Skin of body (tissue), 2 donors: ENCODE results near the gene SPRED3. TPM values are rescaled to one million over a fixed set of nuclear protein-coding genes. Genes with fewer than 3 reads are reported as not detected.
A peak's percentile ranks its signal among the peaks of the same experiment; 100 is the strongest.
"Not testable (repeated sequence)": the region's sequence is repeated elsewhere in the genome, so short reads cannot be mapped to it uniquely, and the experiment has no call there.

Experiments used
- DNase-seq: peaks from one replicate; lab custom pipeline; 2025; lab: John Stamatoyannopoulos, UW
- total RNA-seq: library from RNA; depleted of rRNA; stranded (reverse); fragments of >200 nt; gene quantifications from one replicate; pipeline ENCODE4 v1.2.3, GENCODE V29; 2014

SPRED3 gene
- total RNA-seq, 1 donor from 2014 or later = 0.99 TPM

DNA sequence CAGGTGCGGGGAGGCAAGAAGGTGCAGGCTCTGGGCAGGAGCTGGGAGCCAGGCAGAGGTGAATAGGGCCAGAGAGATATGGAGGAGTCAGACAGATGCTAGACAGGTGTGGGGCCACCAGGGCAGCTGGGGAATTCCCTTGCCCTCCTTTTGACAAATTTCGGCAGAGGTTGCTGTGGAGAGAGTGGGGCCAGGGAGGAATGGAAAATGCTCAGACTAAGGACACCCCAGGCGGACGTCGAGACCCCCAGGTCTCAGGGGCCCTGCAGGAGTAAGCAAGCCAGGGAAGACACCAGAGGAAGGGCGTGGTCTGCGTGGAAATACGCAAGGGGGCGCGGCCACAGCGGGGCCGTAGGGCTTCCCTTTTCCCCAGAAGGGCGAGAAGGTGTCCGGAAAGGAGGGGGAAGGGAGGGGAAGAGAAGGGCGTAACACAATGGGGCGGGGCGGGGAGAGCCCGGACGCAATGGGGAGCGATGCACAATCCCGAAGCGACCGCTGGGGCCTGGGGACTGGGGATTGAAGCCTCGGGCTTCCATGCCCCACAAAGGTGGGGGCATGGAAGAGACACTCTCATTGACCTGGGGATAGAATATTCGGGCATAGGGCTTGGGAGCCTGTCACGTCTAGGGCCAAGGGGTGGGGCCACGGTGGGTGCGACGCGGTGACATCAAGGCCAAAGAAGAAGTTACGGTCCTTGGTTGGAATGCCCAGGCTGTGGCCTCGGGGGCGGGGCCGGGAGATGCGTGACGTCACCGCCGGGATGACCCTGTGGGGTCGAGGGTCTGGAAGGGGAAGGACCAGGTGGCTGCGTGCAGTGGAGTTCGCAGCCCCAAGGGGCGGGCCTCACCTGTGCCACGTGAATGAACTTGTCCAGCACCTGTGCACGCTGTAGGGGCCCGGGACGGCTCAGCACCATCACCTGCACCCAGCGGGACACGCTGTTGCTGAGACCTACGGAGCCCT lies 29.3 kb downstream of the SPRED3 start:
- DNase-seq = no peak

DNA sequence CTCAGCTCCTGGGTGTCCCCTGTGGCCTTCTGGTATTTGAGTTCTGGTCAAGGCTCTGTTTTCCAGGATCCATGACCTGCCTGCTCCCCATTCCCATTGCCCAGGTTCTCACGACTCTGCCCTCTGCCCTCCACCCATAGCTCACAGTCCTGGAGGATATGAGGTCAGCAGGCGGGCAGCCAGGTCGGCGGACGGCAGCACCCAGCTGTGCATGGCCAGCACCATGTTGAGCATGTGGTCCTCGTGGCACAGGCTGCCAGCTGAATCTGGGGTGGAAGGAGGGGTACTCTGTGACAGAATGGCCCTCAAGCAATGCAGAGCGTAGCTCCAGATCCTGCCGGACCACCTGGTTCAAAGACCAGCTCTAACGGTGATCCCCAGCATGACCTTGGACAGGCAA lies 32.4 kb downstream of the SPRED3 start:
- DNase-seq = no peak

DNA sequence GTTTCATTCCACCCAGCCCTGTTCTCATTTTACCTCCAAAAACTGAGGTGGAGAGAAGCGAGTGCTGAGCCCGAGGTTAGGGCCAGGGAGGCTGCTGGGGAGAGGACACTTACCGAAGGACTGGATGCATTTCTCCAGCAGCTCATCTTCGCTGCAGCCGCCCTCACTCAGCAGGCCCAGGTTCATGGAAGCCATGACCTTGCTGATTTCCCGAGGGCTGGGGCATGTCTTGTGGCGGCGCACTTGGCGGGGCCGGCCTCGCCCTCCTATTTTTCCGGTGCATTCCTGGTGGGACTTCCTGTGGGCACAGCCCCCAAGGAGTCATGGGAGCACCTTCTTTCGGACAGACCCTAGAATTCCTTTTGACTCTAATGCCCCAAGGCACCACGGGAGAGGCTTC lies 33.4 kb downstream of the SPRED3 start:
- DNase-seq = no peak

DNA sequence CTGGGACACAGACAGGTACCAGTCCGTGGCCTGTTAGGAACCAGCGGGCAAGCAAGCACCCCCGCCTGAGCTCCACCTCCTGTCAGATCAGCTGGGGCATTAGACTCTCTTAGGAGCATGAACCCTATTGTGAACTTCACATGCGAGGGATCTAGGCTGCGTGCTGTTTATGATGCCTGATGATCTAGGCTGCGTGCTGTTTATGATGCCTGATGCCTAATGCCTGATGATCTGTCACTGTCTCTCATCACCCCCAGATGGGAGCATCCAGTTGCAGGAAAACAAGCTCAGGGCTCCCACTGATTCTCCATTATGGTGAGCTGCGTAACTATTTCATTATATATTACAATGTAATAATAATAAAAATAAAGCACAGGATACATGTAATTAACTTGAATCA lies 33.9 kb downstream of the SPRED3 start:
- DNase-seq = no peak

DNA sequence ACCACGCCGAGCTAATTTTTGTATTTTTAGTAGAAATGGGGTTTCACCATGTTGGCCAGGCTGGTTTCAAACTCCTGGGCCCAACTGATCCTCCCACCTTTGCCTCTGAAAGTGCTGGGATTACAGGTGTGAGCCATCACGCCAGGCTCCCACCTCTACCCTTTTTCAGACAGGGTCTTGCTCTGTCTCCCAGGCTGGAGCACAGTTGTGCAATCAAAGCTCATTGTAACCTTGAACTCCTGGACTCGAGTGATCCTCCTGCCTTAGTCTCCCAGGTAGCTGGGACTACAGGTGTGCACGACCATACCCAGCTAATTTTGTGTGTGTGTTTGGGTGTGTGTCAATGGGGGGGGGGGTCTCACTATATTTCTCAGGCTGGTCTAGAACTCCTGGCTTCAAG lies 35.8 kb downstream of the SPRED3 start:
- no peak for DNase-seq

DNA sequence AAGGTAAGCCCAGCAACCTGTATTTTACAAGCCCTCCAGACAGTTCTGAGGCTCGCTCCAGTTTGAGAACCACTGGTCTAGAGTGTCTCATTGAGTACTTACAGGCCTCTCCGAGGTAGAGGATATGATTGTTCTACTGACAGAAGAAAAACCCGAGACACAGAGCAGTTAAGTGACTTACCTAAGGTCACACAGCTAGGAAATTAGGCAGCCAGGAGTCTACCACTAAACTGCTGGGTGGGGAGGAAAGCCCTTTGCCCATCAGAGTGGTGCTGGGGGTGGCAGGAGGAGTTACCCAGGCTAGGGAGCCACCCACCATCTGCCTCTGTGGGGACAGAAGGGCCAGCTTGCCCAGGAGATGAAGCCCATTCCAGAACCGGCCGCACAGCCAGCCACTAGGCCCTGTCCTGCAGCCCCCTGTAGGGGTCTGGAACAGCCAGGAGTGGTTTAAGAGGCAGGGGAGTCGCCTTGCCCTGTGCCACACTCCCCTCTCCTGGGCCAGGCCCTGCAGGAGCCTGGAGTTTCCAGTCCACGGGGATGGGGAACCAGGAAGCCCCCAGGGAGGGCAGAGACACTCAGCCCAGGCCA lies 36.8 kb downstream of the SPRED3 start:
- no peak for DNase-seq

DNA sequence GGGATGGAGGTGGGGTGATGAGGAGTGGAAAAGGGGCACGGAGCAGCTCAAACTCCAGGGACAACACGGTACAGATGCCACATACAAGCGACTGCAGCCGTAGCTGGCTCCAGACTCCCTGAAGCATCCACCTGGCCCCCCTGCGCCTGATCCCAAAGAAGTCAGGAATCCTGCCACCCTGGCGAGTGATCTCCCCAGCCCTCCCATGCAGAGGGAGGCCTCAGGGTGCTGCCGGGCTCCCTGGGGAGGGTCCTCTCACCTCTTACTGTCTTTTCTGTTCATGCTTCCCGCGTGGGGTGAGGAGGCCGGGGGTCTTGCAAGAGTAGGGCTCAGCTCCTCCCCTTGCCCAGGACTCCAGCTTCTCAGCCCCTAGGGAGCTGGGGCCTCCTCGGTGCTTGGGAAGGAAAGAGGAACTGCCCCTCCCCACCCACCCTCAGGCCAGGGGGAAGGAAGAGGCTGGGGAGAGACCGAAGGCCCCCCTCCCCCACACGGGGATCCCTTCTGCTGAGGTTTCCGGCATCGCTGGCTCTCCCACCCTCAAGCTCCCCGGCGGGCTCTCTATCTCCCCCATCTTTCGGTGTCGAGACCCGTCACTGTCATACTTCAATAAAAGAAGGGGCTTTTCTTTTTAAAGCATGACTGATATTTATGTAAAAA lies 37.4 kb downstream of the SPRED3 start, which contains the start of gene RASGRP4:
Gene RASGRP4, minus strand, starts transcription at position 410 of the 657 bp plus-strand sequence. Its CDS starts 128 bp downstream, at position 282.
- DNase-seq = no peak

DNA sequence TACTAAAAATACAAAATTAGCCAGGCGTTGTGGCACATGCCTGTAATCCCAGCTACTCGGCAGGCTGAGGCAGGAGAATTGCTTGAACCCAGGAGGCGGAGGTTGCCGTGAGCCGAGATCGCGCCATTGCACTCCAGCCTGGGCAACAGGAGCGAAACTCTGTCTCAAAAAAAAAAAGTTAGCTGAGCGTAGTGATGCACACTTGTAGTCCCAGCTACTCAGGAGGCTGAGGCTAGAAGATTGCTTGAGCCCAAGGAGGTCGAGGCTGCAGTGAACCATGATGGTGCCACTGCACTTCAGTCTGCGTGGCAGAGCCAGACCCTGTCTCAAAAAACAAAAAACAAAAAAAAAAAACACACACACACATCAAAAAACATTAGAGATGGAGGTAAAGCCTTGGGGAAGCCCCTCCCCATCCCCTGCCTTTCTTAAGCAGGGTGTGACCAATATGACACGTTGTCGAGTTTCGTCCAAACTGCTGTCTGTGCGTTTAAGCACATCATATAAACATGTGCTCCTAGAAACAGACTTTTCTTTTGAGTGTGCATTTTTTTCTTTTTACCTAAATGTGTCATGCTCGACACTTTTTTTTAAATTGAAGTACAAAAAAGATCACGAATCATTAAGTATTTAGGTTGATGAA lies 38.7 kb downstream of the SPRED3 start:
- not testable (repeated sequence) for DNase-seq

DNA sequence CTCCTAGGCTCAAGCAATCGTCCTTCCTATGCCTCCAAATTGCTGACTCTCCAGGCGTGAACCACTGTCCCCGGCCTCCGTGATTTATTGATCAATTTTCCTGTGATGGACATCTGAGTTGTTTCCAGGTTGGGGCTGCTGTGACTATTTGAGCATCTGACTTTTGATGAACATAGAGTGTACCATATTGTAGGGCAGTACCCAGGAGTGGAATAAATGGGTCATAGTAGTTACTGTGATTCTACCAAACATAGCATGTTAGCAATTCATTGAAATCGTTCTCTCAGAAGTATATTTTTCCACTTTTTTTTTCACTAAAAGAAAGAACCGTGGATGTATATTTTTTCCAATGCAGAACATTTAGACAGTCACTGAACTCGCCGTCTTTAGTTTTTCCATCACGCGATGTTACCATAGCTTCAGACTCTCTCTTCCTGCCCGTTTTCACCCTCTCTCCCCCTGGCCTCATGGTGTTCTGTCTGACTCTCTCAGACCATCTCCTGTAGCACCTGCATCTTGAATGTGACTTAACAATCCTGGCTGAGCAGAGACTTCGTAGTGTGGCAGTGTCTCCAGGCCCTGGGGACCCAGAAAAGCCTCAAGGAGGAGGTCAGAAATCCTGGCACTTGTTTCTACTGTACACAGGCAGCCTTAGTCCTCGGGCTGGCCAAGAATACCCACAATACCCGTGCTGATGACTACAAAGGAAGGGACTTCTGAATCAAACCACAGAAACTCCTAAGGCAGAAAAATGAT lies 40.7 kb downstream of the SPRED3 start:
- no peak for DNase-seq

DNA sequence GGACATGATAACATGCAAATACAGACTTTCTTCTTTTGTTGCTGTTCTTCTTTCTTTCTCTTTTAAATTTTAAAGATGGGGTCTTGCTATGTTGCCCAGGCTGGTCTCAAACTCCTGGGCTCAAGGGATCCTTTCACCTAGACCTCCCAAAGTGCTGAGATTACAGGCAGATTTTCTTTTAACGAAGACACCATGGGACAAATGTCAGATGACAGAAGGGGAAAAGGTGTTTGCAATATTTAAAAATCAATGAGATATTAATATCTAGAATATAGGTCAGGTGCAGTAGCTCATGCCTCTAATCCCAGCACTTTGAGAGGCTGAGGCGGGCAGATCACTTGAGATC lies 41.3 kb downstream of the SPRED3 start:
- no peak for DNase-seq

DNA sequence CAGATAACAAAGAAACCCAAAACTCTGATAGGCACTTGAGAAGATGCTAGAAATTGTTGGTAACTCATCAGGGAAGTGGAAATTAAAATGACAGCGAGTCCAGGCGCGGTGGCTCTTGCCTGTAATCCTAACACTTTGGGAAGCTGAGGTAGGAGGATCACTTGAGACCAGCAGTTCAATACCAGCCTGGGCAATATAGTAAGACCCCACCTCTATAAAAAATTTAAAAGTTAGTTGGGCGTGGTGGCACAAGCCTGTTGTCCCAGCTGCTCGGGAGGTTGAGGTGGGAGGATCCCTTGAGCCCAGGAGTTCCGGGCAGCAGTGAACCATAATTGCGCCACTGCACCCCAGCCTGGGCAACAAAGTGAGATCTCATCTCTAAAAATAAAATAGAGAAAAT lies 42.4 kb downstream of the SPRED3 start:
- no peak for DNase-seq

DNA sequence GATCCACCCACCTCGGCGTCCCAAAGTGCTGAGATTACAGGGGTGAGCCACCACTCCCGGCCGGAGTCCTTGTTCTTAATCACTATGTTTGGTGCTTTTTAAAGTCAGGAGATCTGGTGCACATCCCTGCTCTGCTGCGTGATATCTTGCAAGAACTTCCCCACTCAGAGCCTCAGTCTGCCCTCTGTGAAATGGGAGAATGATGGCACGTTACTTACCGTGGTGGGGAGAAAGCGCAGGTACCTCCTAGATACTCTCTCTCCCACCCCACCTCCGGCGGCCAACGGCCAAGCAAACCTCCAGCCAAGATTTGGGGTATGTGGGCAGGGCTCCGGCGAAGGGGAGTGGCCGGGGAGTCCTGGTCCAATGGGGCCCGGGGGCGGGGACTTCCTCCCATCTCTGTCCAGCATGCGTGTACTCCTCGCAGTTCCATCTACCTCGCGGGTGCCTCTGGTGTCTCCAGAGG lies 44.8 kb downstream of the SPRED3 start, which contains the start of gene RYR1:
Gene RYR1, plus strand, starts transcription at position 424 of the 466 bp plus-strand sequence. CDS start 139 bp downstream, outside the sequence.
- DNase-seq = no peak

DNA sequence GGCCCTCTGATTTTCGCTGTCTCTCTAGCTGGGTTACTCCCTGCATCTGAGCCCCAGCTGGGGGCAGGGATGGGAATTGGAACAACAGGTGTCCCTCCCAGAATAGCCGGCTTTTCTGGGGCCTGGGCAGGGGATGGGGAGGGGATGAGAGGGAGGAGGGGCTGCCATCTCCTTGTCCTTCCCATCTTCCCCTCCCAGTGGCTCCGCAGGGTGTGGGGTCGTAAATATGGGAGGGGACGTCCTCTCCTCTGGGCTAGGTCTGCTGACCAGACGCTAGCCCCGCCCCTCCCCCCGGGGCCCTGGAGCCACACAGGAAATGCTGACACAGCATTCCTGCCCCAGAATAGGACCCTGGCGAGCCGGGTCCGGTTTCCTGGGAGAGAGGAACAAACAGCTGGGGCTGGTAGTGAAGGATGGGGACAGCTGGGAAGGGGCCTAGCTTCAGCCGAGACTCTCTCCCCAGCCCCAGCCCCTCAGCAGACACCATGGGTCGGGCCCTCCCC lies 46.1 kb downstream of the SPRED3 start:
- DNase-seq = peak; percentile 26

DNA sequence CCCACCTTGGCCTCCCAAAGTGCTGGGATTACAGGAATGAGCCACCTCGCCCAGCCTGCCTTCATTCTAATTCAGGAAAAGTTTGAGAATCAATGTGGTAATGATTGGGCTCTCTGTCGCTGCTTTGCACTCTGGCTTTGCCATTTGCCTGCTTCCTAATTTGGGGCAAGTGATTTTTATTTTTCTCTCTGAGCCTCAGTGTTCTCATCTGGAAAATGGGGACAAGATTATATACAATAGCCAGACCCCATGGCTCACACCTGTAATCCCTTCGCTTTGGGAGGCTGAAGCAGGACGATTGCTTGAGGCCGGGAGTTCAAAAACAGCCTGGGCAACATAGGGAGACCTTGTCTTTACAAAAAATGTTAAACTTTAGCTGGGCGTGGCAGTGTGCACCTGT lies 48.8 kb downstream of the SPRED3 start:
- no peak for DNase-seq

DNA sequence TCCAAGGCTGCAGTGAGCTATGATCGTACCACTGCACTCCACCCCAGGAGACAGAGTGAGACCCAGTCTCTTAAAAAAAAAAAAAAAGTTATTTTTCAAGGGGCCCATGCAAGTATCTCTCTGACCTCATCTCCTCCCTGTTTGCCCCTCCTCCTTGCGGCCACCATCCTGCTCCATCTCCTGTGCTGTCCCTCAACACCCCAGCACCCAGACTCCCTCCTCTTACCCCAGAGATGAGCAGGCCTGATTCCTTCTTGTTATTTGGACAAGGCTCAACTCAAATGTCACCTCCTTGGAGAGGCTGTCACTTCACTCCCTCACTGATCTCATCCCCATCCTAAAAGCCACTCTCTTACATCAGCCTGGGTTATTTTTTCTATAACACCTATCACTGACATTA lies 49.4 kb downstream of the SPRED3 start:
- DNase-seq = no peak

DNA sequence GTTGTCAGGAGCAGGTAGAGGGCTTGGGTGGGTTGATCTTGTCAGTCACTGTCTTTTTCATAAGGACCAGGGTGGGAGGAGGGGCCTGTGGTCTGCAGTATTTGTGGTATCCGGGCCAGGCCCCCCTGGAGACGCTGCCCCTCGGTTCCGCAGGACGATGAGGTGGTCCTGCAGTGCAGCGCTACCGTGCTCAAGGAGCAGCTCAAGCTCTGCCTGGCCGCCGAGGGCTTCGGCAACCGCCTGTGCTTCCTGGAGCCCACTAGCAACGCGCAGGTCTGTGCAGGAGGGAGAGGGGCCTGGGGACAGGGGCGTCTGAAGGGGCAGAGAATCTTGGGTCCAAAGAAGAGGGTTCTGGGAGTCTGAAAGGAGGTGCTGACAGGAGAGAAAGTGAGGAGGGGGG lies 52.1 kb downstream of the SPRED3 start:
- no peak for DNase-seq

DNA sequence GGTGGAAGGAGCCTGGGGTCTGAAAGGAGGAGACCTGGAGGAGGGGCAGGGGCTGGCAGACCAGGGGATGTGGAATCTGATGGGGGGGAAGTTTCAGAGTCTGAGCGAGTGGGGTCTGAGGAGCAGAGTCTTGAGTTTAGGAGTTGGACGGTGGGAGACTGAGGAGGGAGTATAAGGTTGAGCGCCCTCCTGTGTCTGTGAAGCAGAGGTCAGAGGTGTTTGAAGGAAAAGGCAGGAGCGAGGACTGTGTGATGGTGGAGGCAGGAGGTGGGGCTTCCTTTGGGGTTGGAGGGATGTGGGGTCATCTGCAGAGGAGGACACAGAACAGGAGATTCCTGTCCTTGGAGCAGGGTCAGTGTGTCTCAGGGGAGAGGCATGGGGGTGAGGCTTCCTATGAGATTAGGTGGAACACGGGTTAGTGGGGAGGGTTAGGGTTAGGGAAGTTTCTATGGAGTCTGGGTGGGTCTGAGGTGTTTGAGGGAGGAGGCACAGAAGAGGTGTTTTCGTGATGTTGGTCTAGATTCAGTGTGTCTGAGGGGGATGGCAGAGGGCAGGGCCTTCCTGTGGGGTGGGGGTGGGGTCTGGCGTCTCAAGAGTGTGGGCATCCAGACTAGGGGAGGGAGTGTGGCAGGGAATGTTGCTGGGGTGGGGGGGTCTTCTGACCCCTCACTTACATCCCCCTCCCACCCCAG lies 53.3 kb downstream of the SPRED3 start:
- DNase-seq = no peak

DNA sequence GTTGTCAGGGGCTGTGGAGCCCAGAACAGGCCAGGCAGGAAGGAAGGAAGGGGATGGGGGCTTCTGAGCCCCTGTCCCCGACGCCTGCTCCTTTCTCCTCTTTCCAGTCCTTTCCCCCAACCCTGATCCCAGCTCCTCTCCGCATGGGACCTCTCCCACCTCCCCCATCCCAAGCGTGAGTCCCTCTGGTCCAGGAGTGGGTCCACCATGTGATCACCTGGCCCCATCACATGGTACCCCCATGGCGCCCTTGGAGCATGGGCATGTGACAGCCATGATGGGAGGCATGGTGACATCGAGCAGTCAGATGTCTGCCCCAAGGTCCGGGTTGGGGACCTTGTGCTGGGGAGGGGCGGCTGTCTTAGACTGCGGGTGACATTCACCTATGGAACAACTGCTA lies 54.2 kb downstream of the SPRED3 start:
- no peak for DNase-seq

DNA sequence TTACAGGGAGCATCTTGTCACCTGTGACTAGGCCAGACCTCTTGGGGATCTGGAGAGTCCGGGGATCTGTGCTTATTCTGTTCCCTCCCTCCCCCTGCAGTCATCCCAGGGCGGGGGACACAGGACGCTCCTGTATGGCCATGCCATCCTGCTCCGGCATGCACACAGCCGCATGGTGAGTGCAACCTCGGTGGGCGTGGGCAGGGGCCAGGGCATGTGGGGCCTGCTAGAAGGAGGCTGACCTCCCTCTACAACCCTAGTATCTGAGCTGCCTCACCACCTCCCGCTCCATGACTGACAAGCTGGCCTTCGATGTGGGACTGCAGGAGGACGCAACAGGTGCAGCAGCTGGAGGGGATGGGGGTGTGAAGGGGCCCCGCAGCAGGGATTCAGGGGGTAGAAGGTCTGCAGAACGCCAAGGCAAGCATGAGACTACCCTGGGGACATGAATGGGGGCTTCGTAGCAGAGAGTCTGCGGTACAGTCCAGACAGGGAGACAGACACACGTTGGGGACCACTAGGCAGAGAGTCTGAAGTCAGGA lies 55.0 kb downstream of the SPRED3 start:
- no peak for DNase-seq

DNA sequence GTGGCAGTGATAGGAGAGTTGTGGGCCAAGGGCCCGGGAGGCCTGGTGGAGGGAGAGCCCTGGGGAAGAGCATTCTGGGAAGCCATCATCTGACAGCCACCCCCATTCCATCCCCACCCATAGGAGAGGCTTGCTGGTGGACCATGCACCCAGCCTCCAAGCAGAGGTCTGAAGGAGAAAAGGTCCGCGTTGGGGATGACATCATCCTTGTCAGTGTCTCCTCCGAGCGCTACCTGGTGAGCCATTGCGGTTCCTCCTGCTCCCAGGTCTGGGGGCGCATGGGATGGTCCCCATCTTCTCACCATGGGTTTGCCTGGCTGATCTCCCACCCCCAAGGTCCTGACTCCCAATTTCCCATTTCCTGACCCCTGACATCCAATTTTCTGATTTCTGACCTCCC lies 55.5 kb downstream of the SPRED3 start:
- DNase-seq = no peak
